ENCODE data around the gene GALNT2.

Gene GALNT2

GRCh38 chr1:230066466-230067404 is at the start of gene GALNT2:
Gene GALNT2, plus strand, starts transcription at chr1:230067238. Its CDS starts 43 bp downstream, at chr1:230067281.
- DNase-seq: peak; percentile 92

DNA sequence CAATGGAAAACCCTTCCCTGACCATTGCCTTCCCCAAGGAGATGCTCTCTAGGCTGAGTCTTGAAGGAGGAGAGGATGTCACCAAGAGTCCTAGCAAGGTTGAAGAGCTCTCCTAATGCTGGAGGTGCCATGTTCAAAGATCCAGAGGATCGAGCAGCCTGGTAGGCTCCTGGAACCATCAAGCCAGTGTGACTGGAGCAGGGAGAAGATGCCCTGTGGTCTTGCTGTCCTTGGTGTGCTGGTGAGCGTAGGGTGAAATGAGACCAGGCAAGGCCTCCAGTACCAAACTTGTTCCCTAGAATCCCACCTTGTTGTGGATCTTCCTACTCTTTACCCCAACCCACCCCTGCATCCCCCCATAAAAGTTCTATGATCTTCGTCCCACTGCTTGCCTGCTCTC is 46.6 kb upstream of the GALNT2 start:
- DNase-seq: no peak

DNA sequence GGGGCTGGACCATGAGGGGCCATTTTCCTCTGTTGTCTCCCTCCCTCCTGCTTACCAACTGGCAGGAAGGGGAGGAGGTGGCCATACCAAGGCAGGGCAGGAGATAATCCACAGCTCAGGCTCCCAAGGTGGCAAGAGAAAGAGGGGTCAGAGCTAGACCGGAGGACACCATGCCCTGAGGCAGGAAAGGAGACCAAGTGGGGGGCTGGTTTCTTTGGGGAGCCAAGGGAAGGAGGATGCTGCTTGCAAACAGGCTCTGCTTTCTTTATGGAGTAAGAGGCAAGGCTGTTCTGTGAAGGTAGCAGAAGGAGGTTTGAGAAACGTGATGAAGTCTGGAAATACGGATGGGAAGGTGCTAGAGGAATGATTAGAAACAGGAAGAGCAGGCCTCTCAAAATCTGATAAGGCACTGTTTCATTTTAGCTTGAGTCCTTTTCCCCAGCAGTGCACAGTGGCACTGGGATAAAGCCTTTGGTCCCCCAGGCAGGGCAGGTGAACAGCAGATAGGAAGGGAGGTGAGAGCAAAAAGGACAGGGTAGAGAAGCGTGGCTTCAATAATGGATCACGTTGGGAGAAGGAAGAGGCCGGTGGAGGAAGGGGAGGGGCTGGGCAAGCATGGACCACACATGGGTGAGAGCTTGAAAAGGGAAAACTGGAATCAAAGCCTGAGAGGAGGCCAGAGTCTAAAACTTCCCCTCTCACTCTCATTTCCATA is 44.2 kb upstream of the GALNT2 start:
- no peak for DNase-seq

- no peak for DNase-seq
These were observed 41.4 kb upstream of the GALNT2 start for GRCh38 chr1:230025686-230026085.

- no peak for DNase-seq
These were observed 40.9 kb upstream of the GALNT2 start for GRCh38 chr1:230026139-230026538.

DNA sequence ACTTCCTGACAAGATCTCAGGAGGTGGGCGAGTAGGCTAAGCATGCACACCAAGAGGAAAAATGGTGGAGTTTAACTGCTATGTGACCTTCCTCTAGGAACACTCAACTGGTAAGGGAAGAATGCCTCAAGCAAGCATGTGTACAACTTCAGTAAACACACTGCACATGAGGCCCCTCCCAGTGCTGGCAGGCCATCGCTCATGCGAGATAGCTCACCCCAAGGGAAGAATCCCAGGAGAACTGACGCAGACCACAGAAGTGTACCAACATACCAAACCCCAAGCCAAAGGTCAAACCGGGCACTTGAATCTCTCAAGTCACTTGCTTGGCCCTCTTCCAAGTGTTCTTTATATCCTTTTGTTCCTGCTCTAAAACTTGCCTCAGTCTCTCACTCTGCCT is 40.5 kb upstream of the GALNT2 start:
- DNase-seq: no peak

DNA sequence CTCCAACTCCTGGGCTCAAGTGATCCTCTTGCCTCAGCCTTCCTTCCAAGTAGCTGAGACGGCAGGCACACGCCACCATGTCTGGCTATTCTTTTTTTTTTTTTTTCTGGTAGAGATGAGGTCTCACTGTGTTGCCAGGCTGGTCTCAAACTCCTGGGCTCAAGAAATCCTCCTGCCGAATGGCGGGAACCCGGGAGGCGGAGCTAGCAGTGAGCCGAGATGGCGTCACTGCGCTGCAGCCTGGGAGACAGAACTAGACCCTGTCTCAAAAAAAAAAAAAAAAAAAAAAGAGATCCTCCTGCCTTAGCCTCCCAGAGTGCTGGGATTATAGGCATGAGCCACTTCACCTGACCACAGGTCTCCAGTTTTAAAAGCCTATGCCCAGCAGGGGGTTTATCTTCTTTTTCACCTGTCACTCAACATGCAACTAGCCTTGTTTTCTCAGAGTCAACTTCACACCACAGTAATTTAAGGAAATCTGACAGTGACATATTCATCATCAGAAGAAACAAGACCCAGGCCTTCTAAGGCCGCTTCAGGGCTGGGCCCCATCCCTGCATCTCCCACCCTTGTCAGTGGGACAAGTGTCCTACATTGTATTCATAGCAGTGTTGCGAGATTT is 38.3 kb upstream of the GALNT2 start:
- no peak for DNase-seq

DNA sequence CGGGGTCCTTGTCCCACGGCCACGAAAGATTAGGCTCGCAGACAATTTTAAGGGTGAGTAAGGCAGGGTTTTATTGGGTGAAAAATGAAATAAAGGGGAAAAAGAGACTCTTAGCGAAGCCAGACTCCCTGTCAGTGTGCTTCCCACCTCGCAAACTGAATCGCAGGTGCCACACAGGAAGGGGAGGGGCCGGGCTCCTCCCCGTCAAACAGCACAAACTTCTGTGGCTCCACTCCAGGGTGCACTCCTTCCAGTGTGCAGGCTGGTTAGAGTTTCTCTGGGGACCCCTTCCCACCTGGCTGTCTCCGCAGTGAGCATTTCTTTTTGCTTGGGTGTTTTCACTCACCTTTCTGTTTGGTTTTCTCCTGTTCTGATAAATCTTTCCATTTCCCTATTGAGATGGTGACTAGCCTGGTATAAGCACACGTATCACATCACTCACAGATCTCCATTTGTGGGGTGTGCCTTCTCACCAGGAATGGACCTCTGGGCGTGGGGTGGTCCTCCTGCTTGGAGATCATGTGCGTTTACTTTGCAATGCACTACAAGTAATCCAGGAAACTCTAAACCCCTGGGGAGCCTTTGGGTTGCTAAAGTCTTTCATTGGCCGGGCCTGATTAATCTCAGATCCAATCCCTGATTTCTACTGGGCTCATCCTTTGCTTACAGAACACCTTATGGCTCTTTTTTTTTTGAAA is 37.6 kb upstream of the GALNT2 start:
- no peak for DNase-seq

DNA sequence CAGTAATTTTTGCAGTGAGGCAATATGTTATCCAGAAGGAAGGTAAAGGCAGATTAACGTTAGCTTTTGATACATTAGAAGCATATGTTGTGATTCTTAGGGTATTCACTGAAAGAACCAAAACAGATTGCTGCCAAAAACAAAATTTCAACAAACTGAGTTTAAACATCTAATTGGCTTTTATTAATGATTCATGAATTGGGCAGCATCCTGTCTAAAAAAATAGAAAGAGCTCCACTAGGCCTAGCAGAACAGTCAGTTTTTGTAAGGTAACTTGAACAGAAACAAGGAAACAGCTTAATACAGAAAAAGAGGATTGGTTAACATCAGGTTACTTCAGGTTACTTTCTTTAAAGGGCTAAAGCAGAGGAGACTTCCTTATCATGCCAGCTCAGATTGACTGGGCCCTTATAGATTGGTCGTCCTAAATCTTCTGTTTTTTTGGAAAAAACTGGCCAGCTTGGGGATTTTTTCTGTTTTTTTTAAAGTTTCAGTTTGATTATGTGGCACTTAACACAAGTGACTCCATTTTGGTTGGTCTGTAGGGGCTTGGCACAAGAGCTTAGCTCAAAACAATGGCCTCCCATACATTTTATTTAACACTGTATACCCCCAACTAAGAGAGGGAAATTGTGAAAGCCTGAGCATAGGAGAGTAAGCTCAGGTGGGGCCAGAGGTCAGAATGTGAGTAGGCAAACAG is 36.8 kb upstream of the GALNT2 start:
- DNase-seq: no peak

GRCh38 chr1:230031131-230031530 is 35.9 kb upstream of the GALNT2 start:
- no peak for DNase-seq

- DNase-seq: no peak
These were observed 34.3 kb upstream of the GALNT2 start for GRCh38 chr1:230032516-230033281.

DNA sequence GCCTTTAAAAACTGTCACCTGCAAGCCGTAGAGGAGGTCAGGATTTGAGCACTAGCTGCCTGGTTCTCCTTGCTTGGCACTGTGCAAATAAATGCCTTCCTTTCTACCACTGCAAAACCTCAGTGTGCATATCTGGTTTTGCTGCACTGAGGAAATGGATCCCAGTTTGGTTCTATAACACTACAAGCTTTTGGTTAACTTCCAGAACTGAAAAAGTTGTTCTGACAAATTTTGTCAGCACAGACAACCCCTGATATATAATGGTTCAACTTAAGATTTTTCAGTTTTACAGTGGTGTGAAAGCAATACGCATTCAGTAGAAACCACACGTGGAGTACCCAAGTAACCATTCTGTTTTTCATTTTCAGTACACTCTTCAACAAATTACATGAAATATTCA is 29.8 kb upstream of the GALNT2 start:
- DNase-seq: no peak

DNA sequence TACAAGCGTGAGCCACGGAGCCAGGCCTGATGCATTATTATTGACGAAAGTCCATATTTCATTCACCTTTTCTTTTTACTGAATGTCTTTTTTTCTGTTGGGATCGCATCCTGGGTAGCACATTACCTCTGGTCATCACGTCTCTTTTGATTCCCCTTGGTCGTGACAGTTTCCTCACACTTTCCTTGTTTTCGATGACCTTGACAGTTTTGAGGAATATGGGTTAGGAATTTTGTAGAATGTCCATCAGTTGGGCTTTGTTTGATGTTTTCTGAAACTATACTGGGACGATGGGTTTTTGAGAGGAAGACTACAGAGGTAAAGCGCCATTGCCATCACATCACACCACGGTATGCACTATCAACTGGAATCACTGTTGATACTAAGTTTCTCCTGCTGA is 26.6 kb upstream of the GALNT2 start:
- DNase-seq: no peak

DNA sequence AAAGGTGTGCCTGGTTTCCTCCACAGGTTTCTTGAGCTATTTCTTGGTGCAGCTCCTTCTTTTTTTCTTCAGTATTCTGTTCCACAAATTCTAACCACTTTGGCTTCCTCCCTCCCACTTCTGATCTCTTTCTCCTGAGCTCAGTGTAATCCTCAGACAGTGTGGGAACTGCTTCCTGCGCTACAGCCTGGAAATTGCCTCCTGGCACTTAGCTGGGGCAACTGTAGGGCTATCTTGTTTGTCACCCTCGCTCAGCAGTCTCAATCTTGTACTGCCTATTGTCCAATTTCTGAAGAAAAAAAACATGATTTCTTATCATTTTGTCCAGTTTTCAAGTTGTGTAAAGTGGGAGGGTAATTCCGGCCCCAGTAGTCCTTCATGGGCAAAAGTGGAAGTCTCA is 24.0 kb upstream of the GALNT2 start:
- DNase-seq: no peak

GRCh38 chr1:230044729-230045128 is 22.3 kb upstream of the GALNT2 start:
- DNase-seq: no peak

DNA sequence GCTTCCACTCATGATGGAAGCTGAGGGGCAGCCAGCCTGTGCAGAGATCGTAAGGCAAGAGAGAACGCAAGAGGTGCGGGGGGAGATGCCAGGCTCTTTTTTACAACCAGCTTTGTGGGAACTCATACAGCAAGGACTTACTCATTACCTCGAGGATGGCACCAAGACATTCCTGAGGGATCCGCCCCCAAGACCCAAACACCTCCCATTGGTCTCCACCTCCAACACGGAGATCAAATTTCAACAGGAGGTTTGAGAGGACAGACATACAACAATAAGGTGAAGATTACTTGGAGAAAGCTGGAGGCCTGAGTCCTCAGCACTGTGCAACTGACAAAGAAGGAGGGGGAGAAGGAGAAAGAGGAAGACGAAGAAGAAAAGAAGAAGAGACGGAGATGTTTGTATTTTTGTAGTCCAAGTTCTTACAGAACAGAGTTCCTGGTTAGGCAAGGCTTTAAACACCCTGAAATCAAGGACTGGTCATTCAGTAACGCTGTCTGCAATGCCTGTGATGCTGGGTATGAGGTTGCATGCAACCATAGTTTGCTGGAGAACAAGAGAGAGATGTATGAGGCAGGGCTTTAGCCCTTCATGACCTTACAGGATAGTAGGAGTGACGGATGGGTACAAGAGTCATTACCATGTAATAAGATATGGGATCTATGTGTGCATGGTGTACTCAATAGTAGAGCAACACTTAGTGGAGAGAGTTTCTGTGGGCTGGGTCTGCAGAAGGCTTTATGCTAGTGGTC is 19.7 kb upstream of the GALNT2 start:
- no peak for DNase-seq

- DNase-seq: no peak
These were observed 18.7 kb upstream of the GALNT2 start for GRCh38 chr1:230048322-230048721.

- DNase-seq: no peak
These were observed 18.1 kb upstream of the GALNT2 start for GRCh38 chr1:230048922-230049321.

DNA sequence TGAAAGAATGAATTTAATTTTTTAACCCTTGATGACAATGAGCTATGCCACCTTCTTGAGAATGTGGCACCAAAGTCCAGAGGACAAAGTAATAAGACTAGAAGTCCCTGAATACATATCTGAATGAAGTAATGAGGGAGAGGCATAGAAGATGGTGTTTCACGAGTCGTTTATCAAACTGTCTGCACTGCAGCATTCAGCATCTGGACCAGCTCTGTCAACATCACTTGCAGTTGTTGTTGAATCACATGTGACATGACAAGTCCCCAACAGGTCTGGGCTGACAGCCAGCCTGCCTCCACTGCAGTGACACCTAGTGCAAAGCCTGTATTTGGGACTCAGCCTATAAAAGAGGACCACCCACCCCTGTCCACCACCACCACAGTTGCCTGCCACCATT is 17.3 kb upstream of the GALNT2 start:
- no peak for DNase-seq

DNA sequence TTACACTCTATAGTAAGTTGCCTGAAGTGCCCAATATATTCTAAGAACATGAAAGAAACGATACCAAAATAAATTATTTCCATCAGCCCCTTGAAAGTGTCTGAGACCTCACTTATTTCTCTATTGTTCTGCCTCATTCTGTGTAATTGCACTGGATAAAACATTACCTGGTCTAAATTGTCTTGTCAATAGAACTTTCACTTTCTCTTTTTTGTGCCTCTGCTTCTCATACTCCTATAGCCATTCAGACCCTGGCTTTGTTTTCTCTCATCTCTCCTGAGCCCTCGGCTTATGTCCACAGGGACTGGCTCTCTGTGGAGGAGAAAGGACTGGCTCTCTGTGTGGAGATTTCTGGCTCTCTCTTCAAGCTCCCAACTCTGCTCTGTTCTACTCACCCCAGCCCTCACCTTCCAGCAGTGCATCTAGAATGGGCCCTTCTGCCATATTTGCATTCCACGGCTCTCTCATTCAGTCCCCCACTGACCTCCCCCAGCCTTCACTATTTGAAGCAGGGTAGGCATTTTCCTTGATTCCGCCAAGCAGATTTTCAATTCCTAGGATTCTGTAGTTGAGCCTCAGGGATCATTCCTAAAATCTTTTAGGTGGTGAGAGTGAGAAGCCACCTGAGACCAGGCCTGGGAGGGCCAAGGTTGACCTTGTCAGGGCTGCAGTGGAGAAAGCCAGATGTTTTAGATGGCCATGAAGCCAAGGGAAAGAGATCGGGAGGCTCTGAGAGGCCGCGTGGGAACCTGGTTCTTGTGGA is 15.9 kb upstream of the GALNT2 start:
- no peak for DNase-seq
